GM04504 (cell line): ENCODE results near the gene NEU4.

Experiments used
- DNase-seq: peaks from one replicate; pipeline ENCODE4 v3.0.0-alpha.2; 2012; ENCODE audit warnings: low read depth

Gene NEU4

DNA sequence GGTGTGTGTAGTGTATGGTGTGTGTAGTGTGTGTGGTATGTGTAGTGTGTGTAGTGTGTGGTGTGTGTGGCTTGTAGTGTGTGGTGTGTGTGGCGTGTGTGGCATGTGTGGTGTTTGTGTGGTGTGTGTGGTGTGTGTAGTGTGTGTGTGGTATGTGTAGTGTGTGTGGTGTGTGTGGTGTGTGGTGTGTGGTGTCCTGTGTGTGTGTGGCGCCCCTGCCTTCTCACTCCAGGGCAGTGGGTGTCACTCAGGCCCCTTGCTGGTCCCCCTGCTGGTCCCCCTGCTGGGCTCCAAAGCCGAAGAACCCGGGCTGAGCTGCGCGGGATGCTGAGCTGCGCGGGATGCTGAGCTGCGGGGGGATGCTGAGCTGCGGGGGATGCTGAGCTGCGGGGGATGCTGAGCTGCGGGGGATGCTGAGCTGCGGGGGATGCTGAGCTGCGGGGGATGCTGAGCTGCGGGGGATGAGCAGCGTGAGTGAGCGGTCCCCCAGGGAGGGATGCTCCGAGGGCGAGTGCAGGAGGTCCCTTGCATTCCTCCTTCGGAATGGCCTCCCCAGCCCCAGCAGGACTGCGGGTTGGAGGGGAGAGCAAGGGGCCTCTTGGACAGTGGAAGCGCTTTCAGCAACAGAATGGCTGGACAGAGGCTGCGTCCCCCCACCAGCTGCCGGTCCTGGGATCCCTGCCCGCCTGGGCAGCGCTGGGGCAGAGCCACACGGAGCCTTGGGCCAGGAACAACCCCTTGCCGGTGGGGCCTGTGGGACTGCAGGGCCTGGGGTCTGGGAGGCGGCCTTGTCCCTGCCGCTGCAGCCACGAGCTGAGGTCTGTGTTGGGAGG lies 57.2 kb downstream of the NEU4 start:
- DNase-seq, result no peak
